Pericardium fibroblast (primary cell): ENCODE data around the gene ABCF1. TPM values are rescaled to one million over a fixed set of nuclear protein-coding genes. Genes with fewer than 3 reads are reported as not detected.

ENCODE experiments used
- total RNA-seq: library from RNA; depleted of rRNA; stranded (reverse); fragments of >200 nt; gene quantifications from 2 replicates; pipeline ENCODE4 v1.2.3, GENCODE V29; 2015

The ABCF1 gene
- 33.5 and 38.4 TPM in 2 replicates for total RNA-seq

DNA sequence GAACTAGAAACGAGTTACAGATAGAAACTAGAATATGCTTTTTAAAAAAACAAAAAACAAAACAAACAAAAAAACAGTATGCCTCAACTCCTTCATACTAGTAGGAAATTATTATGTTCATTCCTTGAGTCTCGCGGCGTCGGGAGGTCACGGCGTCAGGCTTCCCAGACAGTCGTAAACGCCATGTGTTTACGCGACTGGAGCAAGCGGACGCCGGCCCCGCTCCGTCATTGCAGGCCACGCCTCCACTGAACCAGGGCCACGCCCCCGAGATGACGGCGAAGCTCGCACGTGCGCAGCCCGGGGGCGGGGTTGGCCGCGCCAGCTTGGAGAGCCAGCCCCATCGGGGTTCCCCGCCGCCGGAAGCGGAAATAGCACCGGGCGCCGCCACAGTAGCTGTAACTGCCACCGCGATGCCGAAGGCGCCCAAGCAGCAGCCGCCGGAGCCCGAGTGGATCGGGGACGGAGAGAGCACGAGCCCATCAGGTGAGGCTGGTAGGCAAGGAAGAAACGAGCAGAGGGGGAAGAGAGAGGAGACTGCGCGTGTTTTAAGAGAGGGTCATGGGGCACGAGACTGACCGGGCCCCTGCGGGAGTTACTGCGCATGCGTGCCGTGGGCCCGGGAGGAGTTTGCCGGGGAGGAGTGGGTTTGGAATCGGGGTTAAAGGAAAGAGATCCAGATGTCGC, at the start of gene ABCF1:
Gene ABCF1, plus strand, starts transcription at position 368 of the 687 bp plus-strand sequence. Its CDS starts 46 bp downstream, at position 414.

DNA sequence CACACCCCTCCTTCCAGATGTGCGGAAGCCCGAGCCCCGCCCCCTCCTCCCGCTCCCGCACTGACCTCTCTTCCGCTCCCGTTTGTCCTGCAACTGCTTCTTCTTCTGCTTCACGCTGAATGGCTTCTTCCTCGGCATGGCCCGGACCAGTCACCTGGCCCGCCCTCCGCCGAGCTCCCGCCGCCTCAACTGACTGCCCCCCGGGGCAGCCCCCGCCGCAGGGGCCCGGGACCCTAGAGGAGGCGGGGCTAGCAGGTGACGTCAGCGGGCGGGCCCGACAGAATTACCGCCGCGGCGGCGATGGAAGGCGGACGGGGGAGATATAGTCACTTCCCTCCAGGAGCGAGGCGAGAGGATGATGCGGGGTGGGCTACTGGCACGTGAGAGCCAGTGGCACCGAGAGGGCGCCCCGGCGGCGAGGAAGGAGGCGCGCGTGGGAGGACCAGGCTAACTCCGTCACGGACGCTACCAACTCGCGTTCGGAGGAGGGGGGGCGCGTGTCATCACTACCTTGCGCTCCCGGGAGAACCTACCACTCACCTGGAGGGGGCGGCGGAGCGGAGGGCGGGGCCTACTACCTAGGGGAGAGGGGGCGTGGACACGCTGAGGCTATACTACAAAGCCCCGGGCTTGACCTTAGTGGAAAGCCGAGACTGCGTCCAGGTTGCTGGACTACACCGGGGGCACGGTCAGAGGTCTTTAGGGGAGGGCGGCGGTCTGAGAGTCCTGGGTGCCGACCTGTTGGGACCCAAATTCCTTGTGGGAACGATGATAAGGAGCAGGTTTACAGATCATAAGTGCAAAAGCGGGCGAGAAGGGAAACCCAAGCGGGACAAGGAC, 15.0 kb upstream of the ABCF1 start, which contains the start of gene GNL1:
Gene GNL1, minus strand, starts transcription at position 424 of the 840 bp plus-strand sequence. Its CDS starts 286 bp downstream, at position 138.

DNA sequence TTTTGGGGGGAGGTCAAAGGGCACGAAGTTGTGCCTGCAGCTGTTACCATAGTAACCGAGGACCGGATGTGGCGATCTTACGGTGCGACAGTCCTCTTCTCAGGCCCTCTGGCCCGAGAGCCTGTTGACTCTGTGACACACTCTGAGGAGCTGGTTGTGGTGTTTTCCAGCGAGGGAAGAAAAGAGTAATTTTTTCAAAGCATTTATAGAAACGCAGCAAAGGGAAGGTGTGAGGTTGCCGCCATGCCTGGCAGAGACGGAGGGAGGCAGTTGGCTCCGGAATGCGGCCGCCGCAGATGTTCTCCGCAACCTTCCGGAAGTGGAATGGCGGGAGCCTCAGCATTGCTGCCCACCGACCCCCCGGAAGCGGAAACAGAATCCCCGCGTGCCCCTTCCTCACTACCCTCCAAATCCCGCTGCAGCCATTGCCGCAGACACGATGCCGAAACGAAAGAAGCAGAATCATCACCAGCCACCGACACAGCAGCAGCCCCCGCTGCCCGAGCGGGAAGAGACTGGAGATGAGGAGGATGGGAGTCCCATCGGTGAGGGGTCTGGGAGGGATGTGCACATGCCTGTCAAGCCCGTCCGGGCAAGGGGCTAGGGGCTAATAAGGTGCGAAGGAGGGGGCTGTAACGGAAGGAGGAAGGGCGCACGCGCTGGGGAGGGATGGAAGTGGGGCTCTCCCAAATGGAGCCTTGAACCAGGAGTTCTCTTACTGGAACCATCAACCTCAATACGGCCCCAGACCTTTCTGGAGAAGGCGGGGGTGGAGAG, 14.1 kb upstream of the ABCF1 start, which contains the start of gene PRR3:
Gene PRR3, plus strand, starts transcription at position 390 of the 777 bp plus-strand sequence. Its CDS starts 50 bp downstream, at position 440.

DNA sequence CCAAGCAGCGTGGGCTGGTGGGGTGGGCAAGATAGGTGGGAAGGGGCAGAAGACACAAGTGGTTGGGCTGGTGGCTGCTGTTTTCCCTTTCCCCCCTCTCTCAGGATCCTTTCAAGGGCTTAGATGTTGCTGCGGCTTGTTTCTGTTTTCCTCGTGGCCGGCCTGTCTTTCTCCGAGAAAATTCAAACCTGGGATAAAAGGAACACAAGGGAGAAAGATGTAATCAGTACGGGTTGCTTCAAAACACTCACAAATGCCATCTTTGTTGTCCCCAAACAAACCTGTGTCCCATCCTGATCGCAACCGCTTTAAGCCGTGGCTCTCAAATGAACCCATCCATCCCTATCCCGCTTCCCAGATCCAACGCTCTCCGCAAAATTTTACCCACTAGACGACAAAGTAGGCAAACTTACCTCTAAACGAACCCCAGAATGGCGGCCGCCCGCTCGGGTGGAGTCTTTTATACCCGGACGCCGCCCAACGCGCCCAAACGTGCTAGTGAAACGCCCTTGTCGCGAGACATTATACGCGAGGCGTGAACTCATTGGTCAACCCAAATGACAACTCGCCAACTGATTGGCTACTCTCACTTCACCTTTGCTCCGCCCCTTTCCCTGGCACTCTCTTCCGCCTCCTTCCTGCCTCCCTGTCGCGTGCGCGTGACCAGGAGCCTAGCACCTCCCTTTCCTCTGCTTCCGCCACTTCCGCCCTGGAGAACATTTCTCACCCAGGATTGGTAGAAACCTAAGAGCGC, 45.7 kb downstream of the ABCF1 start, which contains the start of gene PPP1R10:
Gene PPP1R10, minus strand, starts transcription at position 433 of the 754 bp plus-strand sequence. CDS start 7,299 bp downstream, outside the sequence.

DNA sequence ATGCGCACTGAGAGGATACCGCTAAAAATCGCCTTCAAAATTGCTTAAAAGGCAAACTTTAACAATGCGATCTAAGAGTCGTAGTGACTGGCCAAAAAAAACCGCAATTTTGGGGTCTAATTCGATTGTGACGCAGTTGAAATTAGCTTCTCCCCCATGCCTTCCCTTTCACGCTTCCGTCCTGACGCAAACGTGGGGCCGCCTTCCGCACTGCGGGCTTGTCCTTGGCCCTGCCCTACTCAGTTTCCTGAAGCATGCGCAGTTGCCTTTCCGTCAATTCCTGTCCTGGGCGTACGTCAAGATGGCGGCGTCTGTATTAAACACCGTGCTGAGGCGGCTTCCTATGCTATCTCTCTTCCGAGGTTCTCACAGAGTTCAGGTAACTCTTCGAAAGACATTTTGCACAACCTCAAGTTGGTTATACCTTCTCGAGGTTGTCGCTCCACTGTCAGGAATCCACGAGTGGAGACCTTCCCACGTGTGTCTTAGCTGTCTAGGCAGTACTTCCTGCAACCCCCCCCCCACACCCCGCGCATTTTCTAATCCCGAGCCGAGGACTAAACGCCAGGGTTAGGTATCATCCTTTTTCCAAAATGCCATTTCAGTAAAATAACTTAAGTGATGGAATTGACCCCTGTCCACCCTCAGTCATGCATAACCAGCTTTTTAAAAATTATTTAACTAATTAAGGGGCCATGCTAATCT, 46.5 kb downstream of the ABCF1 start, which contains the start of gene MRPS18B:
Gene MRPS18B, plus strand, starts transcription at position 276 of the 705 bp plus-strand sequence. Its CDS starts 26 bp downstream, at position 302.

DNA sequence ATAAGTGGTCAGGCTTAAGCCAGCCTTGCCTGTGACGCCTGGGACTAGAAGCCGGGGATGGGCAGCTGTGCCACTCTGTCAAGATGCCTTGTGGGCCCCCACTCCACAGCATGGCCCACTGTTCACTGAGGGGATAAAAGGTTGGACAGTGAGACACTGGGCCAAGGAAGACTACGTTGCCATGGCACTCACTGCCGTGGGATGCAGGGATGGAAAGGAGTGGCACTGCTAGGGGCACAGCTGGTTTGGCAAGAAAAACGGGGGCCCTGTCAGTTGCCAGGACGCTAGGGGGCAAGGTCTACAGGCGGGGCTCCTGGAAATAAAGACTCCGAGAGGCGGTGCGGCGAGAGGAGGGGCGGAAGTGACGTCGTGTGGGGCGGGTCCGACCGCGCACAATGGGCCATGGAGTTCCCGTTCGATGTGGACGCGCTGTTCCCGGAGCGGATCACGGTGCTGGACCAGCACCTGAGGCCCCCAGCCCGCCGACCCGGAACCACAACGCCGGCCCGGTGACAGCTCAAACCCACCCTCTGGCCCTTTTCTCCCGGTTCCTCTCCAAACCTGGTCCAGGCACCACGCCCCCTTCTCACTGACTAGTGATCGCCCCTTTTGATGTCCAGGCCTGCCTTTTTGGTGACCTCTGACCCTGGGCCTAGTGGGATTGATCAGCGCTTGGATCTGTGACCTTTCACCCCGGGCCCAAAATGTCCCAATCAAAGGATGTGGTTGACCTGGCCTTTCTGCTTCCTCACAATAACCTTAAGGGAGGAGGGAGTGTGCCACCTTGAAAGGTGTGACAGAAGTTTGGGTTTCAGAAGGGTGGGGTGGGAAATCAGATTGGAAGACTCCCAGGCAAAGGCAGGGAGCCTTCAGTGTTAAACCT, 55.5 kb downstream of the ABCF1 start, which contains the start of gene ATAT1:
Gene ATAT1, plus strand, starts transcription at position 391 of the 883 bp plus-strand sequence.

Other genes with a start within 250 kb of the ABCF1 start
- 5.1 and 5.4 TPM in 2 replicates for gene TRIM39, start 244.5 kb upstream of the ABCF1 start, total RNA-seq
- 56.9 and 69.9 TPM in 2 replicates for gene RPP21, start 226.3 kb upstream of the ABCF1 start, total RNA-seq
- gene HLA-E, start 81.9 kb upstream of the ABCF1 start, total RNA-seq: 190 and 191 TPM in 2 replicates
- 31.5 and 31.9 TPM in 2 replicates for gene GNL1, start 15.0 kb upstream of the ABCF1 start, total RNA-seq
- gene PRR3, start 14.1 kb upstream of the ABCF1 start, total RNA-seq: 7.8 and 8.3 TPM in 2 replicates
- gene PPP1R10, start 45.8 kb downstream of the ABCF1 start, total RNA-seq: 19.8 and 25.2 TPM in 2 replicates
- 43.6 and 48.1 TPM in 2 replicates for gene MRPS18B, start 46.4 kb downstream of the ABCF1 start, total RNA-seq
- 2.0 and 7.9 TPM in 2 replicates for gene ATAT1, start 55.4 kb downstream of the ABCF1 start, total RNA-seq
- 4.9 and 5.7 TPM in 2 replicates for gene C6orf136, start 75.7 kb downstream of the ABCF1 start, total RNA-seq
- 21.2 and 21.7 TPM in 2 replicates for gene DHX16, start 101.6 kb downstream of the ABCF1 start, total RNA-seq
- gene PPP1R18, start 115.2 kb downstream of the ABCF1 start, total RNA-seq: 51.4 and 61.3 TPM in 2 replicates
- 5.0 and 11.1 TPM in 2 replicates for gene NRM, start 119.5 kb downstream of the ABCF1 start, total RNA-seq
- gene MDC1, start 145.8 kb downstream of the ABCF1 start, total RNA-seq: 5.3 and 5.8 TPM in 2 replicates
- 494 and 629 TPM in 2 replicates for gene TUBB, start 148.9 kb downstream of the ABCF1 start, total RNA-seq
- 117 and 118 TPM in 2 replicates for gene FLOT1, start 171.2 kb downstream of the ABCF1 start, total RNA-seq
- gene IER3, start 173.1 kb downstream of the ABCF1 start, total RNA-seq: 52.7 and 165 TPM in 2 replicates